HepG2 (cell line): ENCODE results near the gene BCL2L2. TPM values are rescaled to one million over a fixed set of nuclear protein-coding genes. Genes with fewer than 3 reads are reported as not detected.

Experiments used
- GTF2F1 ChIP-seq: fragments of 150-350 bp; IDR thresholded peaks from 2 replicates; pipeline ENCODE4 v1.6.1; 2014; ENCODE audit warnings: low read length
- U2AF2 ChIP-seq: fragments of 200-400 bp; formaldehyde crosslinking; IDR thresholded peaks from 2 replicates; pipeline ENCODE4 v1.6.1; 2017; ENCODE audit warnings: low read depth, mild to moderate bottlenecking, low read length
- ZNF207 ChIP-seq: fragments of 450-650 bp; IDR thresholded peaks from 2 replicates; pipeline ENCODE4 v1.6.1; 2016; ENCODE audit warnings: antibody characterized with exemption, borderline replicate concordance
- ZNF235 ChIP-seq: sonication (generic); formaldehyde crosslinking; IDR thresholded peaks from 2 replicates; pipeline ENCODE4 v1.8.1; 2023; ENCODE audit warnings: mild to moderate bottlenecking, missing genetic modification reagents, borderline replicate concordance
- ZNF264 ChIP-seq: sonication (generic); formaldehyde crosslinking; IDR thresholded peaks from 2 replicates; pipeline ENCODE4 v1.4.0; 2020; ENCODE audit warnings: missing genetic modification reagents
- ZSCAN31 ChIP-seq: sonication (generic); formaldehyde crosslinking; IDR thresholded peaks from 2 replicates; pipeline ENCODE4 v1.5.0; 2020; ENCODE audit warnings: low read depth, mild to moderate bottlenecking, missing genetic modification reagents
- polyA plus RNA-seq, 8 experiments: library from polyadenylated mRNA; depleted of rRNA in 3 of 8; stranded (reverse) in 7 of 8; unstranded in 1 of 8; fragments of >200 nt; fragmentation: Illumina TruSeq in 4 of 8; extraction: Trizol in 4 of 8; gene quantifications; 2 replicates each; pipeline versions ENCODE4 v1.2.1 to v1.2.3, GENCODE V29; 2011 to 2016; ENCODE audit warnings: low read depth in 4 of 8, missing spikeins in 1 of 8, mixed read lengths in 1 of 8; ENCODE audit not compliant: insufficient read depth in 1 of 8
- total RNA-seq, 5 experiments: library from RNA; depleted of rRNA; stranded (reverse); fragments of >200 nt; fragmentation: Illumina TruSeq; extraction: Trizol; gene quantifications; 2 replicates each; pipeline ENCODE4 v1.2.3, GENCODE V29; 2016; ENCODE audit warnings: low read depth in 1 of 5
- TF ChIP-seq, protein P1 (sequence below): sonication (generic); formaldehyde crosslinking; IDR thresholded peaks from 2 replicates; pipeline ENCODE4 v1.4.0; 2020; ENCODE audit warnings: missing genetic modification reagents
- TF ChIP-seq, protein P2 (sequence below): fragments of 450-650 bp; IDR thresholded peaks from 2 replicates; pipeline ENCODE4 v1.6.1; 2016
- TF ChIP-seq, protein P3 (sequence below): sonication (generic); formaldehyde crosslinking; IDR thresholded peaks from 2 replicates; pipeline ENCODE4 v1.4.0; 2020; ENCODE audit warnings: missing genetic modification reagents
- TF ChIP-seq, protein P4 (sequence below): sonication (generic); formaldehyde crosslinking; IDR thresholded peaks from 2 replicates; pipeline ENCODE4 v1.5.1; 2020; ENCODE audit warnings: mild to moderate bottlenecking, missing genetic modification reagents, moderate library complexity

Gene BCL2L2
- total and polyA plus RNA-seq, 2 of the 13 experiments (the other 11 are each of a cell fraction or from before 2014, with no cell fraction given): 28.1 to 49.8 TPM

DNA sequence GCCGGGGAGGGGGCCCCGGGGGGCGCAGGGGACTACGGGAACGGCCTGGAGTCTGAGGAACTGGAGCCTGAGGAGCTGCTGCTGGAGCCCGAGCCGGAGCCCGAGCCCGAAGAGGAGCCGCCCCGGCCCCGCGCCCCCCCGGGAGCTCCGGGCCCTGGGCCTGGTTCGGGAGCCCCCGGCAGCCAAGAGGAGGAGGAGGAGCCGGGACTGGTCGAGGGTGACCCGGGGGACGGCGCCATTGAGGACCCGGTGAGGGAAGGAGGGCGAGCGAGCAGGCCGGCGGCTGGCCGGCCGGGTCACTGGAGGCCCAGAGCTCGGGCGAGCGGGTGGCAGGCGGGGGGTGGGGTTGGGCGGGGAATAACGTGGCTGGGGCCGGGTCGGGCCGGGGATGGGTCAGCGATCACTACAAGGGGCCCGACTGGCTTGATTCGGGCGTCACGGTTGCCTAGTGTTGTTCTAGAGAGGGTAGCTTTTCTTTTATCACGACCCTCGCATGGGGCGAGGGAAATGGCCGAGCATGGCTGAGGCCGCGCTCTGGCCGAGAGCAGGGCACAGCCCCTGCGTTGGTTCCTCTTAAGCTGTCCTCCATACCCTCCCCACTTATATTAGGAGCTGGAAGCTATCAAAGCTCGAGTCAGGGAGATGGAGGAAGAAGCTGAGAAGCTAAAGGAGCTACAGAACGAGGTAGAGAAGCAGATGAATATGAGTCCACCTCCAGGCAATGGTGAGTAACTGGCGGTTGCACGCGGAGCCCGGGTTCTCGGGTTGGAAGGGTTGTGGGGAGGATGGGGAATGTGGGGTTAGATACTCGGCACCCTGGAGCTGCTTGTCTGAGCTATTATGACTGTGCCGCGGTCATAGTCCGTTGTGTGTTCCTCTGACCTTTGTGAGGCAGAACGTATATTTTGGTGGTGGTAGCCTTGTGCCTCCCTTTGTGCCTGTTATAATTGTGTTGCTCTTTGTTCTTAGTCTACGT is 15.2 kb downstream of the BCL2L2 start (continued):
- TF ChIP-seq, protein P1, sequence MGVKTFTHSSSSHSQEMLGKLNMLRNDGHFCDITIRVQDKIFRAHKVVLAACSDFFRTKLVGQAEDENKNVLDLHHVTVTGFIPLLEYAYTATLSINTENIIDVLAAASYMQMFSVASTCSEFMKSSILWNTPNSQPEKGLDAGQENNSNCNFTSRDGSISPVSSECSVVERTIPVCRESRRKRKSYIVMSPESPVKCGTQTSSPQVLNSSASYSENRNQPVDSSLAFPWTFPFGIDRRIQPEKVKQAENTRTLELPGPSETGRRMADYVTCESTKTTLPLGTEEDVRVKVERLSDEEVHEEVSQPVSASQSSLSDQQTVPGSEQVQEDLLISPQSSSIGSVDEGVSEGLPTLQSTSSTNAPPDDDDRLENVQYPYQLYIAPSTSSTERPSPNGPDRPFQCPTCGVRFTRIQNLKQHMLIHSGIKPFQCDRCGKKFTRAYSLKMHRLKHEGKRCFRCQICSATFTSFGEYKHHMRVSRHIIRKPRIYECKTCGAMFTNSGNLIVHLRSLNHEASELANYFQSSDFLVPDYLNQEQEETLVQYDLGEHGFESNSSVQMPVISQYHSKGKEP: no peak
- TF ChIP-seq GTF2F1 (no peak), ZNF235 (no peak; the same call in 1 of the 2 replicates), ZNF207 (no peak), ZSCAN31 (no peak; the same call in 1 of the 2 replicates), ZNF264 (CRISPR knock-in tag) (peak; percentile 37; the same call in 1 of the 2 replicates), U2AF2 (no peak)
- TF ChIP-seq, protein P2, sequence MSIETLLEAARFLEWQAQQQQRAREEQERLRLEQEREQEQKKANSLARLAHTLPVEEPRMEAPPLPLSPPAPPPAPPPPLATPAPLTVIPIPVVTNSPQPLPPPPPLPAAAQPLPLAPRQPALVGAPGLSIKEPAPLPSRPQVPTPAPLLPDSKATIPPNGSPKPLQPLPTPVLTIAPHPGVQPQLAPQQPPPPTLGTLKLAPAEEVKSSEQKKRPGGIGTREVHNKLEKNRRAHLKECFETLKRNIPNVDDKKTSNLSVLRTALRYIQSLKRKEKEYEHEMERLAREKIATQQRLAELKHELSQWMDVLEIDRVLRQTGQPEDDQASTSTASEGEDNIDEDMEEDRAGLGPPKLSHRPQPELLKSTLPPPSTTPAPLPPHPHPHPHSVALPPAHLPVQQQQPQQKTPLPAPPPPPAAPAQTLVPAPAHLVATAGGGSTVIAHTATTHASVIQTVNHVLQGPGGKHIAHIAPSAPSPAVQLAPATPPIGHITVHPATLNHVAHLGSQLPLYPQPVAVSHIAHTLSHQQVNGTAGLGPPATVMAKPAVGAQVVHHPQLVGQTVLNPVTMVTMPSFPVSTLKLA: no peak
- TF ChIP-seq, protein P3, sequence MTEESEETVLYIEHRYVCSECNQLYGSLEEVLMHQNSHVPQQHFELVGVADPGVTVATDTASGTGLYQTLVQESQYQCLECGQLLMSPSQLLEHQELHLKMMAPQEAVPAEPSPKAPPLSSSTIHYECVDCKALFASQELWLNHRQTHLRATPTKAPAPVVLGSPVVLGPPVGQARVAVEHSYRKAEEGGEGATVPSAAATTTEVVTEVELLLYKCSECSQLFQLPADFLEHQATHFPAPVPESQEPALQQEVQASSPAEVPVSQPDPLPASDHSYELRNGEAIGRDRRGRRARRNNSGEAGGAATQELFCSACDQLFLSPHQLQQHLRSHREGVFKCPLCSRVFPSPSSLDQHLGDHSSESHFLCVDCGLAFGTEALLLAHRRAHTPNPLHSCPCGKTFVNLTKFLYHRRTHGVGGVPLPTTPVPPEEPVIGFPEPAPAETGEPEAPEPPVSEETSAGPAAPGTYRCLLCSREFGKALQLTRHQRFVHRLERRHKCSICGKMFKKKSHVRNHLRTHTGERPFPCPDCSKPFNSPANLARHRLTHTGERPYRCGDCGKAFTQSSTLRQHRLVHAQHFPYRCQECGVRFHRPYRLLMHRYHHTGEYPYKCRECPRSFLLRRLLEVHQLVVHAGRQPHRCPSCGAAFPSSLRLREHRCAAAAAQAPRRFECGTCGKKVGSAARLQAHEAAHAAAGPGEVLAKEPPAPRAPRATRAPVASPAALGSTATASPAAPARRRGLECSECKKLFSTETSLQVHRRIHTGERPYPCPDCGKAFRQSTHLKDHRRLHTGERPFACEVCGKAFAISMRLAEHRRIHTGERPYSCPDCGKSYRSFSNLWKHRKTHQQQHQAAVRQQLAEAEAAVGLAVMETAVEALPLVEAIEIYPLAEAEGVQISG (CRISPR knock-in tag): peak; percentile 76; the same call in 1 of the 2 replicates
- TF ChIP-seq, protein P4, sequence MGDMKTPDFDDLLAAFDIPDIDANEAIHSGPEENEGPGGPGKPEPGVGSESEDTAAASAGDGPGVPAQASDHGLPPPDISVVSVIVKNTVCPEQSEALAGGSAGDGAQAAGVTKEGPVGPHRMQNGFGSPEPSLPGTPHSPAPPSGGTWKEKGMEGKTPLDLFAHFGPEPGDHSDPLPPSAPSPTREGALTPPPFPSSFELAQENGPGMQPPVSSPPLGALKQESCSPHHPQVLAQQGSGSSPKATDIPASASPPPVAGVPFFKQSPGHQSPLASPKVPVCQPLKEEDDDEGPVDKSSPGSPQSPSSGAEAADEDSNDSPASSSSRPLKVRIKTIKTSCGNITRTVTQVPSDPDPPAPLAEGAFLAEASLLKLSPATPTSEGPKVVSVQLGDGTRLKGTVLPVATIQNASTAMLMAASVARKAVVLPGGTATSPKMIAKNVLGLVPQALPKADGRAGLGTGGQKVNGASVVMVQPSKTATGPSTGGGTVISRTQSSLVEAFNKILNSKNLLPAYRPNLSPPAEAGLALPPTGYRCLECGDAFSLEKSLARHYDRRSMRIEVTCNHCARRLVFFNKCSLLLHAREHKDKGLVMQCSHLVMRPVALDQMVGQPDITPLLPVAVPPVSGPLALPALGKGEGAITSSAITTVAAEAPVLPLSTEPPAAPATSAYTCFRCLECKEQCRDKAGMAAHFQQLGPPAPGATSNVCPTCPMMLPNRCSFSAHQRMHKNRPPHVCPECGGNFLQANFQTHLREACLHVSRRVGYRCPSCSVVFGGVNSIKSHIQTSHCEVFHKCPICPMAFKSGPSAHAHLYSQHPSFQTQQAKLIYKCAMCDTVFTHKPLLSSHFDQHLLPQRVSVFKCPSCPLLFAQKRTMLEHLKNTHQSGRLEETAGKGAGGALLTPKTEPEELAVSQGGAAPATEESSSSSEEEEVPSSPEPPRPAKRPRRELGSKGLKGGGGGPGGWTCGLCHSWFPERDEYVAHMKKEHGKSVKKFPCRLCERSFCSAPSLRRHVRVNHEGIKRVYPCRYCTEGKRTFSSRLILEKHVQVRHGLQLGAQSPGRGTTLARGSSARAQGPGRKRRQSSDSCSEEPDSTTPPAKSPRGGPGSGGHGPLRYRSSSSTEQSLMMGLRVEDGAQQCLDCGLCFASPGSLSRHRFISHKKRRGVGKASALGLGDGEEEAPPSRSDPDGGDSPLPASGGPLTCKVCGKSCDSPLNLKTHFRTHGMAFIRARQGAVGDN (CRISPR knock-in tag): peak; percentile 64
